ENCODE data around the gene COL16A1.

Gene COL16A1

DNA sequence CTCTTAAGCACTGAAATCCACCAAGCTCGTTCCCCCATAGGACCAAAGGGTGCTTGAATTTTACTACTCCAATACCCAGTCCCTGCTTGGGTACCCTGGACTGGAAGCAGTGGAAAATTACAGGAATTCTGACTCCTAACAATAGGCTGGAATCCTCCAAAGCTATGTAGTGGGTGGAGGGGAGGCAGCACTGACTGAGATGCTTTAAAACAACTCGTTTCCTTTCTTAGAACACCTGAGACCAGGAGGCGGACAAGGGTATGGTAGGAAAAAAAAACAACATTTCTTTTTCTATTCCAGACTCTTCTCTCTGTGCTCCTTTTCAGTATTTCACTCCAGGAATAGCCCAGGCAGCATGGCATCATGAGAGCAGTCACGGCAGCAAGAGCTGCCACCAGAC, 61.5 kb downstream of the COL16A1 start:
- H3K4me3 ChIP-seq (replicated peaks; ENCODE audit: low read depth, low read length) = no peak overlapping the region
- no peak for DNase-seq (ENCODE audit: low read depth)
- TF ChIP-seq, protein P1, sequence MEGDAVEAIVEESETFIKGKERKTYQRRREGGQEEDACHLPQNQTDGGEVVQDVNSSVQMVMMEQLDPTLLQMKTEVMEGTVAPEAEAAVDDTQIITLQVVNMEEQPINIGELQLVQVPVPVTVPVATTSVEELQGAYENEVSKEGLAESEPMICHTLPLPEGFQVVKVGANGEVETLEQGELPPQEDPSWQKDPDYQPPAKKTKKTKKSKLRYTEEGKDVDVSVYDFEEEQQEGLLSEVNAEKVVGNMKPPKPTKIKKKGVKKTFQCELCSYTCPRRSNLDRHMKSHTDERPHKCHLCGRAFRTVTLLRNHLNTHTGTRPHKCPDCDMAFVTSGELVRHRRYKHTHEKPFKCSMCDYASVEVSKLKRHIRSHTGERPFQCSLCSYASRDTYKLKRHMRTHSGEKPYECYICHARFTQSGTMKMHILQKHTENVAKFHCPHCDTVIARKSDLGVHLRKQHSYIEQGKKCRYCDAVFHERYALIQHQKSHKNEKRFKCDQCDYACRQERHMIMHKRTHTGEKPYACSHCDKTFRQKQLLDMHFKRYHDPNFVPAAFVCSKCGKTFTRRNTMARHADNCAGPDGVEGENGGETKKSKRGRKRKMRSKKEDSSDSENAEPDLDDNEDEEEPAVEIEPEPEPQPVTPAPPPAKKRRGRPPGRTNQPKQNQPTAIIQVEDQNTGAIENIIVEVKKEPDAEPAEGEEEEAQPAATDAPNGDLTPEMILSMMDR (IDR thresholded peaks at IDR 0.05; ENCODE audit: low read length, missing control alignments) = no peak

DNA sequence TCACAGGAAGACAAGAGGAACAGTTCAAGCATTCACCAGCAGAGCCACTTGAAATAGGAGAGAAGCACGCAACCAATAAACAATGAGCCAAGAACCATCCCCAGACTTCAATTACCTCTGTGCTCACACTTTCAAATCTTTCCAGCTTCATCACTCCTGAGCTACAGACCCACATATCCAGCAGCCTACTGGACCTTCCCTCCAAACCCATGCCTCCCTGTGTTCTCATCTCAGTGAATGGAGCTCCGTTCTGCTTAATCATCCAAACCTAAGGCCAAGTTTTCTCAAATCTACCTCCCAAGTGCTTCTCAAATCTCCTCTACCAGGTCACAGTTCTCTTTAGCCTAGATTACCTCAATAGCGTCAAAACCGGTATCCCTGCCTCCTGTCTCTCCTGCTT, 62.9 kb downstream of the COL16A1 start:
- TF ChIP-seq, protein P1 (IDR thresholded peaks at IDR 0.05; ENCODE audit: low read length, missing control alignments) = no peak
- H3K4me3 ChIP-seq (replicated peaks; ENCODE audit: low read depth, low read length) = no peak overlapping the region
- DNase-seq (ENCODE audit: low read depth) = no peak

DNA sequence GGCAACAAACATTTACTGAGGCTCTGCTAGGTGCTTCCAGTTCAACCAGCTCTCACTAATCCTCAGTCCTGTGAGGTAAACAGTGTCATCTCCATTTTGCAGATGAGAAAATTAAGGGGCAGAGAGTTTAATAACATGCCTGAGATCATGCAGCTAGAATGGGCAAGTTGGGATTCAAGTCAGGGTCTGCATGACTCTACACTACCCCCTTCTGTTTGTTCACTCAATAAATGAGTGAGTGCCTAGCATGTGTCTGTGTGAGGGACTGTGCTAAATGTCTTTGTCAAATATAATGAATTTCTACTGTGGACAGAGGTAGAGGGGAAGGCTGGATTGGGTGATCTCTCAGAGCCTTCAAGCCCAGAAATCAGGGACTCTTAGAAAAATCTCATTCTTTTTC, 63.6 kb downstream of the COL16A1 start:
- H3K4me3 ChIP-seq (replicated peaks; ENCODE audit: low read depth, low read length) = no peak overlapping the region
- DNase-seq (ENCODE audit: low read depth) = no peak
- TF ChIP-seq, protein P1 (IDR thresholded peaks at IDR 0.05; ENCODE audit: low read length, missing control alignments) = no peak

DNA sequence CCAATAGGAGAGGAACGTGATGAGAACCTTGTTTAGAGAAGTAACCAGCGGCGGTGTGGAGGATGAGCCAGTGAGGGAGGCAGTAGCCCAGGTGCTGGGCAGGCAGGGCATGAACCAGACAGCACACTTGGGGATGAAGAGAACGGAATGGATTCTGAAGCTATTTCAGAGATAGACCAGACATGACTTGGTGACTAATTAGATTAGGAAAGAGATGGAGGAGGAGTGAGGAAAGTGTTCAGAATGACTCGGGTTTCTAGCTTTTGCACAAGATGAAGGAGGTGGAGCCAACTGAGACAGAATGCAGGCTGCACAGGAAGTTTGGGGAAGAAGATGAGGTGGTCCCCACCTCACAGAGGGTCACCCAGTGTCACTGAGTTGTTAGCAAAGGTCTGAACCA, 64.3 kb downstream of the COL16A1 start:
- TF ChIP-seq, protein P1 (IDR thresholded peaks at IDR 0.05; ENCODE audit: low read length, missing control alignments) = no peak
- peak; percentile 77 for DNase-seq (ENCODE audit: low read depth)
- H3K4me3 ChIP-seq (replicated peaks; ENCODE audit: low read depth, low read length) = no peak overlapping the region

DNA sequence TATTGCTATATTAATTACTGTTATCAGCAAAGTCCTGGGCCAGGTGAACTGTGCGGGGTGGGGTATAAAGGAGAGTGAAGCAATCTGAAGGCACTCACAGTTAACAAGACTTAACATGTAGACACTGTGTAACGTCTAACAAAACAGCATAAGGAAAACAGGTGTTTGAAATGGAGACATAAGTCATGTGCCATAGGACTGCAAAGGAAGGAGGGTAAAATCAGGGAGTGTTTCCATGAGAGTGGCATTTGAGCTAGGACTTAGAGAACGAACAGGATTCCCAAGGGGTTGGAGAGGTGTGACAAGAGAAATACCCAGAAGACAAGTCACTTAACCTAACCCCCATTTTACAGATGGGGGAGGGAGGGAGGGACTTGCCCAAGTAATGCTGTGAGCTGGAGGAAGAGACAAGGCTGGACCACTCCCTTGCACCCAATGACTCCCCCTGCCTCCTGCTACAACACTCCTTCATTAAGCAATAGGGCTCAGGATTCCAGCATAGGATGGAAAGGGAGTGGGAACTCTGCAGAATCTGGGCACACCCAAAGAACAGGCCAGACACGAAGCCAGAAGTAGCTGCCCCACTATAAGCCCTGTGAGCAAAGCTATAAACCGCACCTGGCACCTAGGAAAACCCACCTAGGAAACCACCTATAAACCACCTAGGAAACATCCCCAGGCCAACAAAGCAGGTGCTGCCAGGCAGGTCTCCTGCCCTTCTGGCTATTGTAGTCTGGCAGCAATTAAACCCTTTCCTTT, 65.7 kb downstream of the COL16A1 start:
- no peak for DNase-seq (ENCODE audit: low read depth)
- TF ChIP-seq, protein P1 (IDR thresholded peaks at IDR 0.05; ENCODE audit: low read length, missing control alignments) = no peak
- H3K4me3 ChIP-seq (replicated peaks; ENCODE audit: low read depth, low read length) = no peak overlapping the region

DNA sequence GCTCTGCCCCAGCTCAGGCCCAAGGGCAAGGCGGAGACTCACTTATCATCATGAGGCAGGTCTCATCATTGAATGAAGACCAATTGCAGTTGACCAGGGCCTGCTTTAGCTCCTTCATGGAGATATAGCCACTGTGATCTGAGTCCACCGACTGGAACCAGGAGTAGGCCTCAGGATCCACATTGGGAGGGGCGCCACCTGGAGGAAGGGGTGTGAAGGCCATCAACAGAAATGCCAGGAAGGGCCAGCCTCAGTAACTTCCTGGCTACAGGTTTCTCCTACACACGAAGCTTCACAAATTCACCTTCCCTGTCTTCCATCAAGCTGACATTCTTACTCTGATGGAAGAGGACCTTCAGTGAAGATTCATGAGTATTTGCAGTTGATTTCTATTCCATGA, 70.7 kb downstream of the COL16A1 start:
- H3K4me3 ChIP-seq (replicated peaks; ENCODE audit: low read depth, low read length) = no peak overlapping the region
- no peak for DNase-seq (ENCODE audit: low read depth)
- TF ChIP-seq, protein P1 (IDR thresholded peaks at IDR 0.05; ENCODE audit: low read length, missing control alignments) = peak; percentile 51

DNA sequence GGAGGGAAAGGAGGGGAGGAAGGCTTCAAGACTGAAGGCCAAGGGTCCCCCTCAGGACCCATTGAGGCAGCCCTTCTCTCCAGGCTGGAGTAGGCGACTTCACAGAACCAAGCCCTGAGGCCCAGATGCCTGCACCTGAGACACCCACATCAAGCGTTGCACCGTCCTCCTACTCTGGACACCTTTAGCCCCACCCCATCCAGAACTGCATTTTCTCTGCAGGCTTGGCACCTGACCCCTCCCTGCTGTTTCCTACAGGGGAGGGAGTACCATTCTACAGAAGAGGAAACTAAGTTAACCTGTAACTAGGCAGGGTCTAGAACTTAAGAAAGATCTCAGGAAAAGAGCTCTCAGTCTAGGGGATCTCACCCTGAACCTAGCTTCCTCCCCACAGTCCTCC, 71.2 kb downstream of the COL16A1 start:
- DNase-seq (ENCODE audit: low read depth) = no peak
- TF ChIP-seq, protein P1 (IDR thresholded peaks at IDR 0.05; ENCODE audit: low read length, missing control alignments) = no peak
- H3K4me3 ChIP-seq (replicated peaks; ENCODE audit: low read depth, low read length) = no peak overlapping the region
